HepG2 (cell line): Measurements from ENCODE around the gene SNX15. TPM values are rescaled to one million over a fixed set of nuclear protein-coding genes. Genes with fewer than 3 reads are reported as not detected.

Source experiments
- CEBPG ChIP-seq: IDR thresholded peaks from 2 replicates; pipeline ENCODE4 v1.6.1; 2016
- HDAC1 ChIP-seq: sonication (generic); formaldehyde crosslinking; IDR thresholded peaks from 2 replicates; pipeline ENCODE4 v1.5.1; 2020; ENCODE audit warnings: mild to moderate bottlenecking, missing genetic modification reagents
- POLR2A ChIP-seq, 2 experiments: IDR thresholded peaks; 2 replicates each; pipeline ENCODE4 v1.6.1; 2011; ENCODE audit warnings: low read depth in 2 of 2, low read length in 2 of 2, mild to moderate bottlenecking in 1 of 2, moderate library complexity in 1 of 2; ENCODE audit not compliant: insufficient read depth in 1 of 2
- TEAD3 ChIP-seq: optimal IDR thresholded peaks from 2 replicates; pipeline ENCODE3; 2016; ENCODE audit warnings: borderline replicate concordance
- ZNF614 ChIP-seq: IDR thresholded peaks from 2 replicates; pipeline ENCODE4 v1.6.1; 2018; ENCODE audit warnings: missing biosample characterization, missing genetic modification reagents, inconsistent platforms, borderline replicate concordance
- ZNF615 ChIP-seq: sonication (generic); formaldehyde crosslinking; IDR thresholded peaks from 2 replicates; pipeline ENCODE4 v1.5.0; 2020; ENCODE audit warnings: mild to moderate bottlenecking, missing genetic modification reagents, borderline replicate concordance
- ZNF776 ChIP-seq: sonication (generic); formaldehyde crosslinking; IDR thresholded peaks from 2 replicates; pipeline ENCODE4 v1.4.0; 2020; ENCODE audit warnings: mild to moderate bottlenecking, missing genetic modification reagents
- ZNF781 ChIP-seq: sonication (generic); formaldehyde crosslinking; IDR thresholded peaks from 2 replicates; pipeline ENCODE4 v1.5.1; 2020; ENCODE audit warnings: borderline replicate concordance, mild to moderate bottlenecking, missing genetic modification reagents; ENCODE audit errors: not compliant biosample characterization
- polyA plus RNA-seq, 8 experiments: library from polyadenylated mRNA; depleted of rRNA in 3 of 8; stranded (reverse) in 7 of 8; unstranded in 1 of 8; fragments of >200 nt; fragmentation: Illumina TruSeq in 4 of 8; extraction: Trizol in 4 of 8; gene quantifications; 2 replicates each; pipeline versions ENCODE4 v1.2.1 to v1.2.3, GENCODE V29; 2011 to 2016; ENCODE audit warnings: low read depth in 4 of 8, missing spikeins in 1 of 8, mixed read lengths in 1 of 8; ENCODE audit not compliant: insufficient read depth in 1 of 8
- total RNA-seq, 5 experiments: library from RNA; depleted of rRNA; stranded (reverse); fragments of >200 nt; fragmentation: Illumina TruSeq; extraction: Trizol; gene quantifications; 2 replicates each; pipeline ENCODE4 v1.2.3, GENCODE V29; 2016; ENCODE audit warnings: low read depth in 1 of 5
- TF ChIP-seq, protein P1 (sequence below): sonication (generic); formaldehyde crosslinking; IDR thresholded peaks from 2 replicates; pipeline ENCODE4 v1.4.0; 2020; ENCODE audit warnings: mild to moderate bottlenecking, missing genetic modification reagents
- TF ChIP-seq, protein P2 (sequence below): sonication (generic); formaldehyde crosslinking; IDR thresholded peaks from 2 replicates; pipeline ENCODE4 v1.5.0; 2020; ENCODE audit warnings: mild to moderate bottlenecking, missing genetic modification reagents, borderline replicate concordance
- TF ChIP-seq, protein P3 (sequence below): sonication (generic); formaldehyde crosslinking; IDR thresholded peaks from 2 replicates; pipeline ENCODE4 v1.5.0; 2020; ENCODE audit warnings: mild to moderate bottlenecking, missing genetic modification reagents
- TF ChIP-seq, protein P4 (sequence below): sonication (generic); formaldehyde crosslinking; conservative IDR thresholded peaks from 2 replicates; pipeline ENCODE4 v1.8.1; 2023; ENCODE audit warnings: missing genetic modification reagents
- TF ChIP-seq, protein P5 (sequence below): sonication (generic); formaldehyde crosslinking; IDR thresholded peaks from 2 replicates; pipeline ENCODE4 v1.4.0; 2020; ENCODE audit warnings: mild to moderate bottlenecking, missing genetic modification reagents
- TF ChIP-seq, protein P6 (sequence below): sonication (generic); formaldehyde crosslinking; IDR thresholded peaks from 2 replicates; pipeline ENCODE4 v1.5.0; 2020; ENCODE audit warnings: missing genetic modification reagents, mild to moderate bottlenecking, borderline replicate concordance

SNX15 gene
- total and polyA plus RNA-seq, 2 of the 13 experiments (the other 11 are each of a cell fraction or from before 2014, with no cell fraction given): 19.1 to 22.6 TPM

DNA sequence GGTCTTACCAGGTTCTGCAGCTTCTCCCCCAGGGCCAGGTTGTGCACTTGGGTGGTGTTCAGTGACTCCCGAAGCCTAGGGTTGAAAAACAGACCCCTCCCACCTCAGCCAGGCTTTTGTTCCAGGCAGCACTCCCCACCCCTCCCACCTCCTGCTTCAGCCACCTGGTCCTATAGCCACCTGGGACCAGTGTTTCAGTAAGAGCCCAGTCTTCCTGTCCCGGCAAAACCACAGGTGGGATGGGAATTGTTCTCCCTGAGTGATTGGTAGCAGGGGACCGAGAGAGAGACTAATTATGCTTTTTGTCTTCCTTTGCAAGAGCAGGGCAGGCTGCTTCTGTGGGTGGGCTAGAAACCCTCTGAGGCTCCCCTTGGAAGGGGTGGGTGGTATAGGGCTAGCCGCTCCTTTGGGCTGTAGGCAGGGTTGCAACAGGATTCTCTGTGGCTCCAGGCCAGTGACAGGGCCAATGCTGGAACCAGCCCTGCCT, 39.6 kb downstream of the SNX15 start (continued):
- TF ChIP-seq, protein P1, sequence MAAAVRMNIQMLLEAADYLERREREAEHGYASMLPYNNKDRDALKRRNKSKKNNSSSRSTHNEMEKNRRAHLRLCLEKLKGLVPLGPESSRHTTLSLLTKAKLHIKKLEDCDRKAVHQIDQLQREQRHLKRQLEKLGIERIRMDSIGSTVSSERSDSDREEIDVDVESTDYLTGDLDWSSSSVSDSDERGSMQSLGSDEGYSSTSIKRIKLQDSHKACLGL (CRISPR knock-in tag): 0 out of 2 replicates have a peak, but pooled peaks have one; percentile 31
- TF ChIP-seq TEAD3 (no peak), ZNF781 (CRISPR knock-in tag) (no peak), ZNF615 (CRISPR knock-in tag) (no peak), ZNF776 (CRISPR knock-in tag) (0 out of 2 replicates have a peak, but pooled peaks have one; percentile 34), HDAC1 (CRISPR knock-in tag) (peak; percentile 12; the same call in 1 of the 2 replicates), CEBPG (CRISPR knock-in tag) (no peak), ZNF614 (CRISPR knock-in tag) (no peak), POLR2A (IDR thresholded peaks at IDR 0.05; ENCODE audit: insufficient read depth in 1 of 2, low read depth in 2 of 2, low read length in 2 of 2) (0 out of 4 replicates have a peak, but pooled peaks of 1 of the 2 experiments have one; percentile 7)
- TF ChIP-seq, protein P2, sequence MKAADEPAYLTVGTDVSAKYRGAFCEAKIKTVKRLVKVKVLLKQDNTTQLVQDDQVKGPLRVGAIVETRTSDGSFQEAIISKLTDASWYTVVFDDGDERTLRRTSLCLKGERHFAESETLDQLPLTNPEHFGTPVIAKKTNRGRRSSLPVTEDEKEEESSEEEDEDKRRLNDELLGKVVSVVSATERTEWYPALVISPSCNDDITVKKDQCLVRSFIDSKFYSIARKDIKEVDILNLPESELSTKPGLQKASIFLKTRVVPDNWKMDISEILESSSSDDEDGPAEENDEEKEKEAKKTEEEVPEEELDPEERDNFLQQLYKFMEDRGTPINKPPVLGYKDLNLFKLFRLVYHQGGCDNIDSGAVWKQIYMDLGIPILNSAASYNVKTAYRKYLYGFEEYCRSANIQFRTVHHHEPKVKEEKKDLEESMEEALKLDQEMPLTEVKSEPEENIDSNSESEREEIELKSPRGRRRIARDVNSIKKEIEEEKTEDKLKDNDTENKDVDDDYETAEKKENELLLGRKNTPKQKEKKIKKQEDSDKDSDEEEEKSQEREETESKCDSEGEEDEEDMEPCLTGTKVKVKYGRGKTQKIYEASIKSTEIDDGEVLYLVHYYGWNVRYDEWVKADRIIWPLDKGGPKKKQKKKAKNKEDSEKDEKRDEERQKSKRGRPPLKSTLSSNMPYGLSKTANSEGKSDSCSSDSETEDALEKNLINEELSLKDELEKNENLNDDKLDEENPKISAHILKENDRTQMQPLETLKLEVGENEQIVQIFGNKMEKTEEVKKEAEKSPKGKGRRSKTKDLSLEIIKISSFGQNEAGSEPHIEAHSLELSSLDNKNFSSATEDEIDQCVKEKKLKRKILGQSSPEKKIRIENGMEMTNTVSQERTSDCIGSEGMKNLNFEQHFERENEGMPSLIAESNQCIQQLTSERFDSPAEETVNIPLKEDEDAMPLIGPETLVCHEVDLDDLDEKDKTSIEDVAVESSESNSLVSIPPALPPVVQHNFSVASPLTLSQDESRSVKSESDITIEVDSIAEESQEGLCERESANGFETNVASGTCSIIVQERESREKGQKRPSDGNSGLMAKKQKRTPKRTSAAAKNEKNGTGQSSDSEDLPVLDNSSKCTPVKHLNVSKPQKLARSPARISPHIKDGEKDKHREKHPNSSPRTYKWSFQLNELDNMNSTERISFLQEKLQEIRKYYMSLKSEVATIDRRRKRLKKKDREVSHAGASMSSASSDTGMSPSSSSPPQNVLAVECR (CRISPR knock-in tag): 0 out of 2 replicates have a peak, but pooled peaks have one; percentile 15
- TF ChIP-seq, protein P3, sequence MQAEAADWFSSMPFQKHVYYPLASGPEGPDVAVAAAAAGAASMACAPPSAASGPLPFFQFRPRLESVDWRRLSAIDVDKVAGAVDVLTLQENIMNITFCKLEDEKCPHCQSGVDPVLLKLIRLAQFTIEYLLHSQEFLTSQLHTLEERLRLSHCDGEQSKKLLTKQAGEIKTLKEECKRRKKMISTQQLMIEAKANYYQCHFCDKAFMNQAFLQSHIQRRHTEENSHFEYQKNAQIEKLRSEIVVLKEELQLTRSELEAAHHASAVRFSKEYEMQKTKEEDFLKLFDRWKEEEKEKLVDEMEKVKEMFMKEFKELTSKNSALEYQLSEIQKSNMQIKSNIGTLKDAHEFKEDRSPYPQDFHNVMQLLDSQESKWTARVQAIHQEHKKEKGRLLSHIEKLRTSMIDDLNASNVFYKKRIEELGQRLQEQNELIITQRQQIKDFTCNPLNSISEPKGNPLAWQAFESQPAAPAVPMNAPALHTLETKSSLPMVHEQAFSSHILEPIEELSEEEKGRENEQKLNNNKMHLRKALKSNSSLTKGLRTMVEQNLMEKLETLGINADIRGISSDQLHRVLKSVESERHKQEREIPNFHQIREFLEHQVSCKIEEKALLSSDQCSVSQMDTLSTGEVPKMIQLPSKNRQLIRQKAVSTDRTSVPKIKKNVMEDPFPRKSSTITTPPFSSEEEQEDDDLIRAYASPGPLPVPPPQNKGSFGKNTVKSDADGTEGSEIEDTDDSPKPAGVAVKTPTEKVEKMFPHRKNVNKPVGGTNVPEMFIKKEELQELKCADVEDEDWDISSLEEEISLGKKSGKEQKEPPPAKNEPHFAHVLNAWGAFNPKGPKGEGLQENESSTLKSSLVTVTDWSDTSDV (CRISPR knock-in tag): 0 out of 2 replicates have a peak, but pooled peaks have one; percentile 12
- TF ChIP-seq, protein P4, sequence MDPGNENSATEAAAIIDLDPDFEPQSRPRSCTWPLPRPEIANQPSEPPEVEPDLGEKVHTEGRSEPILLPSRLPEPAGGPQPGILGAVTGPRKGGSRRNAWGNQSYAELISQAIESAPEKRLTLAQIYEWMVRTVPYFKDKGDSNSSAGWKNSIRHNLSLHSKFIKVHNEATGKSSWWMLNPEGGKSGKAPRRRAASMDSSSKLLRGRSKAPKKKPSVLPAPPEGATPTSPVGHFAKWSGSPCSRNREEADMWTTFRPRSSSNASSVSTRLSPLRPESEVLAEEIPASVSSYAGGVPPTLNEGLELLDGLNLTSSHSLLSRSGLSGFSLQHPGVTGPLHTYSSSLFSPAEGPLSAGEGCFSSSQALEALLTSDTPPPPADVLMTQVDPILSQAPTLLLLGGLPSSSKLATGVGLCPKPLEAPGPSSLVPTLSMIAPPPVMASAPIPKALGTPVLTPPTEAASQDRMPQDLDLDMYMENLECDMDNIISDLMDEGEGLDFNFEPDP (CRISPR knock-in tag): no peak
- TF ChIP-seq, protein P5, sequence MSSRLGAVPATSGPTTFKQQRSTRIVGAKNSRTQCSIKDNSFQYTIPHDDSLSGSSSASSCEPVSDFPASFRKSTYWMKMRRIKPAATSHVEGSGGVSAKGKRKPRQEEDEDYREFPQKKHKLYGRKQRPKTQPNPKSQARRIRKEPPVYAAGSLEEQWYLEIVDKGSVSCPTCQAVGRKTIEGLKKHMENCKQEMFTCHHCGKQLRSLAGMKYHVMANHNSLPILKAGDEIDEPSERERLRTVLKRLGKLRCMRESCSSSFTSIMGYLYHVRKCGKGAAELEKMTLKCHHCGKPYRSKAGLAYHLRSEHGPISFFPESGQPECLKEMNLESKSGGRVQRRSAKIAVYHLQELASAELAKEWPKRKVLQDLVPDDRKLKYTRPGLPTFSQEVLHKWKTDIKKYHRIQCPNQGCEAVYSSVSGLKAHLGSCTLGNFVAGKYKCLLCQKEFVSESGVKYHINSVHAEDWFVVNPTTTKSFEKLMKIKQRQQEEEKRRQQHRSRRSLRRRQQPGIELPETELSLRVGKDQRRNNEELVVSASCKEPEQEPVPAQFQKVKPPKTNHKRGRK (CRISPR knock-in tag): no peak
- TF ChIP-seq, protein P6, sequence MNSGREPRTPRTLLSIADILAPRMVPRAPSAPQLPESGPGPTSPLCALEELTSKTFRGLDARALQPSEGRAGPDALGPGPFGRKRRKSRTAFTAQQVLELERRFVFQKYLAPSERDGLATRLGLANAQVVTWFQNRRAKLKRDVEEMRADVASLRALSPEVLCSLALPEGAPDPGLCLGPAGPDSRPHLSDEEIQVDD (CRISPR knock-in tag): no peak
